GM21576 (cell line): ENCODE data around the gene FAM209B.
"Not testable (repeated sequence)": the region's sequence is repeated elsewhere in the genome, so short reads cannot be mapped to it uniquely, and the experiment has no call there.

ENCODE experiments used
- ATAC-seq: cut with Tn5 transposase; IDR thresholded peaks from one replicate; pipeline ENCODE4 v1.9.1; 2021; ENCODE audit warnings: mild to moderate bottlenecking, moderate library complexity; ENCODE audit not compliant: unreplicated experiment

FAM209B gene

DNA sequence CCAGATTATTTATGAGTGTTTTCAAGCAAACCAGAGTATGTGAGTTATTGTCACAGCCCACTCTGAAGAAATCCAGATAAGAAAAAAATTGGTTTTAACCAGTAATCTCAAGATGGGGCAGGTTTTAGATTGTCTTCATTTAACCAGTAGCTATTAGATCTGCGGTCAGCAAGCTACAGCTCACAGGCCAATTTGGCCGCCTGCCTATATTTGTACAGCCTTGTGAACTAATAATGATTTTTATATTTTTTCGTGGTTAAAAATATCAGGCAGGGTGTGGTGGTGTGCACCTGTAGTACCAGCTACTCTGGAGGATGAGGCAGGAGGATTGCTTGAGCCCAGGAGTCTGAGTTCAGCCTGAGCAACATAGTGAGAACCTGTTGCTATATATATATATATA is 5.0 kb downstream of the FAM209B start:
- no peak for ATAC-seq

DNA sequence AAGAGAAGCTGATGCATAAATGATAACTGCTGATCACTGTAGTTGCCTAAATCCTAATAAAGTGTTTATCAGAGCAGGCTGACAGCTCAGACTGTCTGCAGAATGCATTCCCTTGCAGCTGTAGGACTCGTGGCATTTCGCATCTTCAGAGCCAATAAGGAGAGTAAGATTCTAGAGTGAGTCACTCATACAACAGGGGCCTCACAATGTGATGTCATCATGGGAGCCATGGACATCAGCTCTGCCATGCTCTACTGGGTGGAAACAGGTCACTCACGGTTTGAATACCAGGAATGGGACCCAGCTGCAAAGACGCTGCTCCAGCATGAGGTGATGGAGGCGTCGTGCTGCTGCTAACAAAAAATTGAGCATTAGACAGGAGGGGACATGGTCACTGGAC is 7.4 kb downstream of the FAM209B start:
- no peak for ATAC-seq

DNA sequence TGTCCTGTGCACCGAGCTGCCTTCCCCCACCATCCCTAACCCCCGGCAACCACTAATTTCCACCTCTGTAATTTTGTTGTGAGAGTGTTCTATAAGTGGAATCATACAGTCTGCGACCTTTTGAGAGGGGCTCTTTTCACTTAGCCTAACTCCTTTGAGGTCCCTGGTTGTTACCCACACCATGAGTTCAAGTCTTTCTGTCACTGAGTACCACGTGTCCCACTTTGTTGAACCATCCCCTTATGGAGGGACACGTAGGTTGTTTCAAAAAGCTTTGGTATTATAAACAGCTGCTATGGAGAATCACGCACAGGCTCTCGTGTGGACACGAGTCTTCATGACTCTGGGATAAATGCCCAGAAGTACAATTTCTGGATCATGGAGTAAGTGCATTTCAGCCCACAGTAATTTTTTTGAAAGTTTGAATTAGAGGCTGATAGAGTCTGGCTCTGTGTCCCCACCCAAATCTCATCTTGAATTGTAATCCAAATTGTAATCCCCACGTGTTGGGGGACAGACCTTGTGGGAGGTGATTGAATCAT is 9.5 kb downstream of the FAM209B start:
- ATAC-seq, result no peak

DNA sequence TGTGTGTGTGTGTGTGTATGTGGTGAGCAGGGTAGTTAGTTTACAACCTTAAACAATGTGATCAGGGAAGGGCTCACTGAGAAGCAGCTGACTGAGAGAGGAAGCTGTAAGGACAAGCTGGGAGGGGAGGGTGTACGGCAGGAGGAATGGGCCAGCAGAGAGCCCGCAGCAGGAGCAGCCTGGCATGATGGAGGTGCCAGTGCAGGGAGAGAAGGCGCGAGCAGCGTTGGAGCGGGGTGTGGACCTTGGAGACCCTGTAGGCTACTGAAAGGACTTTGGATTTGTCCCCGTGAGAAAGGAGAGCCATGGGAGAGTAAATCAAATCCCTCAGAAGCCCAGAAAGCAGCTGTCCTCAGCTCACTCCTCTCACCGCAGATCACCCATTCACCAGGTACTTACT is 18.5 kb downstream of the FAM209B start:
- no peak for ATAC-seq

GRCh38 chr20:56552911-56553629 is 20.0 kb downstream of the FAM209B start:
- no peak for ATAC-seq

DNA sequence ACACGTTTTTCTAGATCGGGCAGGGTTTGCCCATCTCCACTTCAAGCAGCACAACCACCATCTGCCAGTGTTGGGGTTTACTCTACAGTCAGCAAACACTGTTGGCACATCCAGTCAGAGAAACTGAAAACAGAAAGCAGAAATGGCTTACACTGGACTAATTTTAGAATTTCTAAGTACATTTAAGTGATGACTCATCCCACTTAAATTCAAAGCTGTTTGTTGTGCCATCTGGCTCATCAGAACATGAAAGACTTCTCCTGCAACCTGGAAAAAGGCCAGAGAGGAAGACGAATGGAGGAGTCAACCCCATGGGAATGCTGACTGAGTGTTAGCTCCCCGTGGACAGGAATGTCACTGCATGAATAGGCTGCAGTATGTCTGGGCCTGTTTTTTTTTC is 21.8 kb downstream of the FAM209B start:
- ATAC-seq, result peak; percentile 90

DNA sequence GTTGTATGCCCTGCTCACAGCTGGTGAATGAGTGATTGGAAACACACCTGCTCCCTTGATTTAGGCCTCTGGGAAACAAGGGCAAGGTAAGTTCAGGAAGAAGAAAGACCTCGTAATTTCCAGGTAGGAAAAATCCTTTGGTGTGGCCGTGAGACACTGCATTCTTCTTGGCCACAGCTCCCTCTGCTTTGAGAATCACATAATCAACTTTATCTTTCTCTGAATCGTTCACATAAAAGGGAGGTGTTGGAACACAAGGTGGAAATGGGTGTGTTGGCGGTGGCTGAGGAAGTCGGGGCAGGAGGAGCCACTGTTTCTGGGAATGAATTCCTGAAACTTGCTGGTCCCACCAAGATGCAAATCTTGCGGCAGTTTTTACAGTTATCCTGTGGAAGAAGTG is 25.9 kb downstream of the FAM209B start:
- ATAC-seq, result no peak

DNA sequence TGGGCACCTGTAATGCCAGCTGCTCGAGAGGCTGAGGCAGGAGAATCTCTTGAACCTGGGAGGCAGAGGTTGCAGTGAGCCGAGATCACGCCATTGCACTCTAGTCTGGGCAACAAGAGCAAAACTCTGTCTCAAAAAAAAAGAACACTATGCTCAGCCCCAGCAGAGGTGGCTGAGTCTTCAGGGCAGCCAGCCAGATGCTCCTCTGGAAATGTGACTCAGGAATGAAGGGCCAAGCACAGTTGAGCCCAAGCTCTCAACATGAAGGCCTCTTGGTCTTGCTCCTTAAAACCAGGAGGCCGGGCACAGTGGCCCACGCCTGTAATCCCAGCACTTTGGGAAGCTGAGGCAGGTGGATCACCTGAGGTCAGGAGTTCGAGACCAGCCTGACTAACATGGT is 31.5 kb downstream of the FAM209B start:
- ATAC-seq, result not testable (repeated sequence)

DNA sequence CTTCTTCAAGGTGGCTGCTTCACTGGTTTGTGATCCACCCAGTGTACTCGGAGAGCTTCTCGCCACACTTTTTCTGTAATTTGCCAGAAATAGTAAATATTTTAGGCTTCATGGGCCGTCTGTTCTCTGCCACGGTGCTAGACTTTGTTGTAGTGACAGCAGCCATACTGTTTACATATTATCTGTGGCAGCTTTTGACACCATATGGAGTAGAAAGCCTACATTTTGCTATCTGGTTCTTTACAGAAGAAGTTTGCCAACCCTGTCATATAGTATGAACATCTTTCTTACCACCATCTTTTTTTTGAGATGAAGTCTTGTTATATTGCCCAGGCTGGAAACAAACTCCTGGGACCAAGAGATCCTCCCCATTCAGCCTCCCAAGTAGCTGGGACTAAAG is 32.5 kb downstream of the FAM209B start:
- ATAC-seq, result no peak

GRCh38 chr20:56566621-56567020 is 33.6 kb downstream of the FAM209B start:
- no peak for ATAC-seq

DNA sequence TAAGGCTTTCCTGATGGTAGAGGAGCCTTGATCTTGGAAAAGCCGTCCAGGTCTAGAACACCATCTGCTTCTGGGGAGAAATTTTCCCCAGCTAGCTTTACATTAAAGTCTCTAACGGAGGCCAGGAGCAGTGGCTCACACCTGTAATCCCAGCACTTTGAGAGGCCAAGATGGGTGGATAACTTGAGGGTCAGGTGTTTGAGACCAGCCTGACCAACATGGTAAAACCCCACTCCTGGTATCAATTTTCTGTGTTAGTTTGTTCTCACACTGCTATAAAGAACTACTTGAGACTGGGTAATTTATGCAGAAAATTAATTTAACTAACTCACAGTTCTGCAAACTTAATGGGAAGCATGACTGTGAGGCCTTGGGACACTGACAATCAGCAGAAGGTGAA is 37.8 kb downstream of the FAM209B start:
- no peak for ATAC-seq

DNA sequence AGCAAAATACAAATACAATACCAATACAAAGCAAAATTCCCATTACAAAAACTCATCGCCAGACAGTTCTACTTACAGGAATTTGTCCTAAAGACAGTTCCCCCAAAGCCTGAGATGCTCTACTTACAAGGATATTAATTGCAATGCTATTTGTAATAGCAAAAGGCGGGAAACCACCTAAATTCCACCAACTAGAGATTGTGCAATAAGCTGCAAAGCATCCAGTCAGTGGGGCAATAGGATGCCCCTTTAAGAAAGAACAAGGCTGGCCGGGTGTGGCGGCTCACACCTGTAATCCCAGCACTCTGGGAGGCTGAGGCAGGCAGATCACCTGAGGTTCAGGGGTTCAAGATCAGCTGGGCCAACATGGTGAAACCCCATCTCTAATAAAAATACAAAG is 39.1 kb downstream of the FAM209B start:
- no peak for ATAC-seq

GRCh38 chr20:56573986-56574385 is 40.9 kb downstream of the FAM209B start:
- ATAC-seq, result no peak

GRCh38 chr20:56574531-56575142 is 41.6 kb downstream of the FAM209B start:
- no peak for ATAC-seq

GRCh38 chr20:56575157-56575556 is 42.1 kb downstream of the FAM209B start:
- ATAC-seq, result no peak

DNA sequence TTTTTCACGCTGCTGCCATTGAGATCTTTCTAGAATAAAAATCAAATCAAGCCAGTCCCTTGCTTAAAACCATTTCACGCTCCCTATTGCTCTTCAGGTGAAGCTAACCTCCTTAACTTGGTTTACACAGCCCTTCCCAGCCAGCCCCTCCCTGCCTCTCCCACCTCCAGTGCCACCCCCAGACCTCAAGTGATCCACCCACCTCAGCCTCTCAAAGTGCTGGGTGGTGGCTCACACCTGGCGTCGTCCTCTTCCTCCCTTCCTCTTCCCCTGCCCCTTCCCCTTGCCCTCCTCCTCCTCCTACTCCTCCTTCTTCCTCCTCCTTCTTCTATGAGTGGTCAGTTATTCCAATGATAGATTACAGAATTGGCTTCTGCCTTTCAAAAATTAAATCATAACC is 42.9 kb downstream of the FAM209B start:
- ATAC-seq, result no peak

GRCh38 chr20:56579301-56579710 is 46.3 kb downstream of the FAM209B start:
- no peak for ATAC-seq

GRCh38 chr20:56580226-56580625 is 47.2 kb downstream of the FAM209B start:
- no peak for ATAC-seq

DNA sequence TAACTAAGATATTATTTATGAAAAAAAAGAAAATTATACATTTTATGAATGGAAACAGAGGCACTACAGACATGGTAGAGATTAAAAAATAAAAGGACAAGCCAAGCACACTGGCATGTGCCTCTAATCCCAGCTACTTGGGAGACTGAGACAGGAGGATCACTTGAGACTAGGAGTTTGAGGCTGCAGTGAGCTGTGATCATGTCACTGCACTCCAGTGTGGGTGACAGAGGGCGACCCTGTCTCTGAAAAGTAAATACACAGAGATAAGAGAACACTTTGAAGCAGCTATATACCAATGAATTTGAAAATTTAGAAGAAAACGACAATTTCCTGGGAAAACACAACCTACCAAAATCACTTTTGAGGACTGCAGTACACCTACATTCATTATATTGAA is 48.7 kb downstream of the FAM209B start:
- ATAC-seq, result no peak

GRCh38 chr20:56582542-56582941 is 49.5 kb downstream of the FAM209B start:
- no peak for ATAC-seq

DNA sequence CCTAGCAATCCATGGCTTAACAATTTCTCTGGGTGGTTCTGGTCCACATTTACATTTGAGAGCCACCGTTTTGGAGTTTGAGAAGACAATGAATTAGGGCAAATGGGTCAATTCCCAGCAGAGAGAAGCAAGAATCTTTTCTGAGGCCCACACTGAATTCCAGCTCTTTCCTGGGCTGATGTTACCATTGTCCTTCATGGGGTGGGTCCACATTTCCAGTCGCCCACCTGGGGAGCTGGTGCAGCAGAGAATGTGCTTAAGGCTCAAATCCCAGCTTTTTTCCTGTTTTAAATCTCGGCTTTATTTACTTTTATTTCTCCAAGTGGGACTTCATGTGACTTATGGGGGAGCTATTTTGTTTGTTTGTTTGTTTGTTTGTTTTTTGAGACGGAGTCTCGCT is 51.9 kb downstream of the FAM209B start:
- ATAC-seq, result no peak
